Epithelial cell of proximal tubule (primary cell): ENCODE results near the gene EFCAB11. TPM values are rescaled to one million over a fixed set of nuclear protein-coding genes. Genes with fewer than 3 reads are reported as not detected.

Source experiments
- DNase-seq: peaks from one replicate; pipeline ENCODE4 v3.0.0-alpha.2; 2011; ENCODE audit warnings: low read depth
- H3K4me3 ChIP-seq: 2 replicates; pipeline ENCODE4 v1.5.1; 2011; ENCODE audit warnings: low read depth, mild to moderate bottlenecking, low read length
- CTCF ChIP-seq: conservative IDR thresholded peaks from 2 replicates; pipeline ENCODE4 v1.5.1; 2012; ENCODE audit warnings: low read depth, mild to moderate bottlenecking, low read length
- total RNA-seq: library from RNA; depleted of rRNA; stranded (reverse); fragments of >200 nt; gene quantifications from 2 replicates; pipeline ENCODE4 v1.2.3, GENCODE V29; 2015

EFCAB11 gene
- total RNA-seq, 1 donor from 2014 or later = 17.4 TPM

DNA sequence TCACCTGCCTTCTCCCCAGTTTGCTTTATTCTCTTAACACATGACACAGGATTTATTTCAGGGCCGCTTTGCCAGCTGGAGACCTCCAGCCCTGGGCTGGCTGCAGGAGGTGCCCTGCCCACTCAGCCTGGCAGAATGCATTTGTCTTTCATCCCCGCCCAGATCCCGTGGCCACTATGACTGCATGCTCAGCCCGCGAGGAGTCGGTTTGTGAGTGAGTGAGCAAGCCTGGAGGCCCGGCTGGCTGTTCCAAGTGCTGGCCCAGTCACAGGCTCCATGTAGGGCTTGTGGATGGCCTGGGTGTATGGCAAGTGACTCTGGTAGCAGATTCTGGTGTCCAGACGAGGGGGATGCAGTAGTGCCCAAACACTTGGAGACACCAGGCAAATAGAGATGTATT lies 3.3 kb upstream of the EFCAB11 start:
- no peak overlapping the region for H3K4me3 ChIP-seq
- no peak for DNase-seq
- TF ChIP-seq CTCF = no peak

DNA sequence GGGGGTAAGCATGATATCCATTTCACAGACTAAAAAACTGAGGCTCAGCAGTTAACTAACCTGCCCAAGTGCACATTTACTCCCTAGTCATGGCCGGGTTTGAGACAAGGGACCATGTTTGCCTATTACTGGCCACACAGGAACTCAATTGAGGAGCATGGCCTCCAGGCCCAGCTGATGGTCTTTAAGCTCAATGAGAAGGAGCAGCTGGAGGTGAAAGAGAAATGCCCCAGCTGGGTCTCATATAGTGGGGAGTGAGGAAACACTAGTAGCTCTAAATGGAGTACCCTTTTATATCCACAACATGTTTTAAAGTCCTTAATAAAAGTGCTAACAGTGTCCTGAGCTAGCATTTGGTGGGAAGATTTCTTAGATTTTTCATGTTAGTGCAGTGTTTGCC lies 2.8 kb upstream of the EFCAB11 start:
- no peak overlapping the region for H3K4me3 ChIP-seq
- no peak for TF ChIP-seq CTCF
- no peak for DNase-seq

- TF ChIP-seq CTCF = no peak
Measured at GRCh38 chr14:89956661-89957009, 2.1 kb upstream of the EFCAB11 start.

GRCh38 chr14:89955745-89956660 lies 1.5 kb upstream of the EFCAB11 start, which contains the start of gene TDP1:
Gene TDP1 (plus strand): TSS chr14:89955927. CDS start chr14:89963115, 7,188 bp downstream.
- peak within 1 kb of the TSS; percentile 82 for H3K4me3 ChIP-seq
- peak; percentile 5 for TF ChIP-seq CTCF
- peak; percentile 61 for DNase-seq

More at GRCh38 chr14:89956661-89957009, 2.1 kb upstream of the EFCAB11 start:
- DNase-seq = peak; percentile 68
- peak overlapping the region; percentile 82 for H3K4me3 ChIP-seq

DNA sequence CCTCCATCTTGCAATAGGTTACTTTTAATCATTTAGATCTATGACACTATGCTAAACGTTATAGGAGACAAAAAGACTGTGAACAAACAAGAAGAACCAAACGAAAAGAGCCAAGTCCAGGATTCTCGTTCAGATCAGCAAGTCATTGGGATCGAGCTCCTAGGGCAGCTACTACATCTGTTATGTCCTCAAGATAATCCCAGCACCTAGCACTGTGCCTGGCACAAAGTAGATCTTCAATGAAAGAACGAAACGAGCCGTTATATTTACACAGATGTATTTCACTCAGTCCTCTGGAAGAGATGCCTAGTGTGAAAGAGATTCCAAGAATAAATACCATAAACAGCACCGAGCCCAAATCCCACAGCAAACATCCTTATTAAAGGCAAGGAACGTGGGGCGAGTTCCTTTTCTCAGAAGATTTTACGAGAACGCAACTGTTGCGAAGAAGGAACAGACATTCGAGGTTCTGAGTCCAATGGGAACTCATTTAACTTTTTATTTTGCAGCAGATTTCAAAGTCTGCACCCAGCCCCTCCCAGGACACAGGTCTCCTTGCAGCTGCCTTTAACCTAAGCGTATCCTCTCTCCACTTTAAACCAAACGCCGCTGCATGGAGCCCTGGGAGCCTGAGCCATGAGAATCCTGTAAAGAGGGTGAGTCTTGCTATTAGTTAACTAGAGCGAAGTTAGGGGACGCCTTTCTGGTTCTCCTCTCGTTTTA lies 653 bp upstream of the EFCAB11 start:
- TF ChIP-seq CTCF = no peak
- no peak for DNase-seq
- peak overlapping the region; percentile 82 for H3K4me3 ChIP-seq

GRCh38 chr14:89953602-89954001 lies 928 bp downstream of the EFCAB11 start:
- no peak for TF ChIP-seq CTCF
- DNase-seq = no peak
- H3K4me3 ChIP-seq = peak overlapping the region; percentile 82
